HepG2 (cell line): ENCODE results near the gene GOT2. TPM values are rescaled to one million over a fixed set of nuclear protein-coding genes. Genes with fewer than 3 reads are reported as not detected.

Source experiments
- ELK4 ChIP-seq: sonication (generic); formaldehyde crosslinking; IDR thresholded peaks from 2 replicates; pipeline ENCODE4 v1.9.0; 2021; ENCODE audit warnings: missing genetic modification reagents, borderline replicate concordance
- FOXJ3 ChIP-seq: sonication (generic); formaldehyde crosslinking; IDR thresholded peaks from 2 replicates; pipeline ENCODE4 v1.4.0; 2020; ENCODE audit warnings: missing genetic modification reagents, mild to moderate bottlenecking, borderline replicate concordance
- GPN1 ChIP-seq: sonication (generic); formaldehyde crosslinking; IDR thresholded peaks from 2 replicates; pipeline ENCODE4 v1.5.1; 2020; ENCODE audit warnings: missing genetic modification reagents, borderline replicate concordance
- MIER3 ChIP-seq: IDR thresholded peaks from 2 replicates; pipeline ENCODE4 v1.6.1; 2016; ENCODE audit warnings: missing compliant biosample characterization, borderline replicate concordance
- NFAT5 ChIP-seq: sonication (generic); formaldehyde crosslinking; IDR thresholded peaks from 2 replicates; pipeline ENCODE4 v1.4.0; 2020; ENCODE audit warnings: missing genetic modification reagents
- PAF1 ChIP-seq: IDR thresholded peaks from 2 replicates; pipeline ENCODE4 v1.6.1; 2016; ENCODE audit warnings: missing genetic modification reagents, missing compliant biosample characterization
- PHF5A ChIP-seq: IDR thresholded peaks from one replicate; pipeline ENCODE4 v1.6.1; 2018; ENCODE audit warnings: low read depth, missing genetic modification reagents; ENCODE audit not compliant: unreplicated experiment
- SIX4 ChIP-seq: sonication (generic); formaldehyde crosslinking; IDR thresholded peaks from 2 replicates; pipeline ENCODE4 v1.4.0; 2020; ENCODE audit warnings: missing genetic modification reagents
- SP2 ChIP-seq: sonication (generic); formaldehyde crosslinking; IDR thresholded peaks from 2 replicates; pipeline ENCODE4 v1.5.1; 2020; ENCODE audit warnings: mild to moderate bottlenecking, missing genetic modification reagents
- TBL1XR1 ChIP-seq: fragments of 150-350 bp; IDR thresholded peaks from 2 replicates; pipeline ENCODE4 v1.6.1; 2014; ENCODE audit warnings: borderline replicate concordance, low read length; ENCODE audit not compliant: partially characterized antibody
- TP53 ChIP-seq: sonication (generic); formaldehyde crosslinking; conservative IDR thresholded peaks from 2 replicates; pipeline ENCODE4 v1.4.0; 2020; ENCODE audit warnings: missing genetic modification reagents
- TRIM24 ChIP-seq: sonication (generic); formaldehyde crosslinking; IDR thresholded peaks from 2 replicates; pipeline ENCODE4 v1.8.0; 2022; ENCODE audit warnings: mild to moderate bottlenecking, missing genetic modification reagents
- ZNF362 ChIP-seq: sonication (generic); formaldehyde crosslinking; IDR thresholded peaks from 2 replicates; pipeline ENCODE4 v1.4.0; 2020; ENCODE audit warnings: missing genetic modification reagents, mild to moderate bottlenecking, borderline replicate concordance
- ZNF7 ChIP-seq: IDR thresholded peaks from 2 replicates; pipeline ENCODE4 v1.6.1; 2016; ENCODE audit warnings: missing biosample characterization, missing genetic modification reagents
- ZNF737 ChIP-seq: sonication (generic); formaldehyde crosslinking; IDR thresholded peaks from 2 replicates; pipeline ENCODE4 v1.5.0; 2020; ENCODE audit warnings: missing genetic modification reagents, mild to moderate bottlenecking, borderline replicate concordance
- polyA plus RNA-seq, 8 experiments: library from polyadenylated mRNA; depleted of rRNA in 3 of 8; stranded (reverse) in 7 of 8; unstranded in 1 of 8; fragments of >200 nt; fragmentation: Illumina TruSeq in 4 of 8; extraction: Trizol in 4 of 8; gene quantifications; 2 replicates each; pipeline versions ENCODE4 v1.2.1 to v1.2.3, GENCODE V29; 2011 to 2016; ENCODE audit warnings: low read depth in 4 of 8, missing spikeins in 1 of 8, mixed read lengths in 1 of 8; ENCODE audit not compliant: insufficient read depth in 1 of 8
- total RNA-seq, 5 experiments: library from RNA; depleted of rRNA; stranded (reverse); fragments of >200 nt; fragmentation: Illumina TruSeq; extraction: Trizol; gene quantifications; 2 replicates each; pipeline ENCODE4 v1.2.3, GENCODE V29; 2016; ENCODE audit warnings: low read depth in 1 of 5
- TF ChIP-seq, protein P1 (sequence below): sonication (generic); formaldehyde crosslinking; conservative IDR thresholded peaks from 2 replicates; pipeline ENCODE4 v1.8.0; 2022; ENCODE audit warnings: mild to moderate bottlenecking, moderate library complexity, missing genetic modification reagents
- TF ChIP-seq, protein P2 (sequence below): sonication (generic); formaldehyde crosslinking; IDR thresholded peaks from 2 replicates; pipeline ENCODE4 v1.4.0; 2020; ENCODE audit warnings: missing genetic modification reagents

GOT2 gene
- total and polyA plus RNA-seq, 2 of the 13 experiments (the other 11 are each of a cell fraction or from before 2014, with no cell fraction given) = 32.6 to 121 TPM

- TF ChIP-seq NFAT5 (peak; percentile 88), TP53 (CRISPR knock-in tag) (peak; percentile 77; the same call in 1 of the 2 replicates), SP2 (CRISPR knock-in tag) (peak; percentile 51; the same call in 1 of the 2 replicates), TBL1XR1 (peak; percentile 43), TRIM24 (CRISPR knock-in tag) (no peak), GPN1 (CRISPR knock-in tag) (no peak), FOXJ3 (CRISPR knock-in tag) (peak; percentile 59; the same call in 1 of the 2 replicates), PHF5A (peak; percentile 70), PAF1 (CRISPR knock-in tag) (no peak), ELK4 (CRISPR knock-in tag) (peak; percentile 55; the same call in 1 of the 2 replicates), ZNF7 (CRISPR knock-in tag) (no peak), MIER3 (CRISPR knock-in tag) (peak; percentile 68; the same call in 1 of the 2 replicates), ZNF737 (no peak), SIX4 (CRISPR knock-in tag) (no peak), ZNF362 (no peak)
- TF ChIP-seq, protein P1, sequence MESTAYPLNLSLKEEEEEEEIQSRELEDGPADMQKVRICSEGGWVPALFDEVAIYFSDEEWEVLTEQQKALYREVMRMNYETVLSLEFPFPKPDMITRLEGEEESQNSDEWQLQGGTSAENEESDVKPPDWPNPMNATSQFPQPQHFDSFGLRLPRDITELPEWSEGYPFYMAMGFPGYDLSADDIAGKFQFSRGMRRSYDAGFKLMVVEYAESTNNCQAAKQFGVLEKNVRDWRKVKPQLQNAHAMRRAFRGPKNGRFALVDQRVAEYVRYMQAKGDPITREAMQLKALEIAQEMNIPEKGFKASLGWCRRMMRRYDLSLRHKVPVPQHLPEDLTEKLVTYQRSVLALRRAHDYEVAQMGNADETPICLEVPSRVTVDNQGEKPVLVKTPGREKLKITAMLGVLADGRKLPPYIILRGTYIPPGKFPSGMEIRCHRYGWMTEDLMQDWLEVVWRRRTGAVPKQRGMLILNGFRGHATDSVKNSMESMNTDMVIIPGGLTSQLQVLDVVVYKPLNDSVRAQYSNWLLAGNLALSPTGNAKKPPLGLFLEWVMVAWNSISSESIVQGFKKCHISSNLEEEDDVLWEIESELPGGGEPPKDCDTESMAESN (CRISPR knock-in tag) = peak; percentile 85
- TF ChIP-seq, protein P2, sequence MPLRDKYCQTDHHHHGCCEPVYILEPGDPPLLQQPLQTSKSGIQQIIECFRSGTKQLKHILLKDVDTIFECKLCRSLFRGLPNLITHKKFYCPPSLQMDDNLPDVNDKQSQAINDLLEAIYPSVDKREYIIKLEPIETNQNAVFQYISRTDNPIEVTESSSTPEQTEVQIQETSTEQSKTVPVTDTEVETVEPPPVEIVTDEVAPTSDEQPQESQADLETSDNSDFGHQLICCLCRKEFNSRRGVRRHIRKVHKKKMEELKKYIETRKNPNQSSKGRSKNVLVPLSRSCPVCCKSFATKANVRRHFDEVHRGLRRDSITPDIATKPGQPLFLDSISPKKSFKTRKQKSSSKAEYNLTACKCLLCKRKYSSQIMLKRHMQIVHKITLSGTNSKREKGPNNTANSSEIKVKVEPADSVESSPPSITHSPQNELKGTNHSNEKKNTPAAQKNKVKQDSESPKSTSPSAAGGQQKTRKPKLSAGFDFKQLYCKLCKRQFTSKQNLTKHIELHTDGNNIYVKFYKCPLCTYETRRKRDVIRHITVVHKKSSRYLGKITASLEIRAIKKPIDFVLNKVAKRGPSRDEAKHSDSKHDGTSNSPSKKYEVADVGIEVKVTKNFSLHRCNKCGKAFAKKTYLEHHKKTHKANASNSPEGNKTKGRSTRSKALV (CRISPR knock-in tag) = peak; percentile 42; the same call in 1 of the 2 replicates
Measured at GRCh38 chr16:58684354-58685083, 49.6 kb downstream of the GOT2 start, which contains the start of gene SLC38A7 (continued).
